Activated naive CD4-positive, alpha-beta T cell treated with Interleukin-2 at 50 U/mL for 16 hours (primary cell): ENCODE results near the gene DERL3.

ENCODE experiments used
- DNase-seq: peaks from one replicate; pipeline ENCODE4 v3.0.0-alpha.2; 2020

DERL3 gene

GRCh38 chr22:23847310-23847920 is 8.6 kb upstream of the DERL3 start:
- DNase-seq = no peak

- no peak for DNase-seq
Measured at GRCh38 chr22:23846081-23846469, 7.3 kb upstream of the DERL3 start.

GRCh38 chr22:23845265-23846080 is 6.7 kb upstream of the DERL3 start:
- DNase-seq = no peak

GRCh38 chr22:23844739-23845202 is 6.0 kb upstream of the DERL3 start:
- no peak for DNase-seq

- DNase-seq = no peak
Measured at GRCh38 chr22:23842599-23842998, 3.8 kb upstream of the DERL3 start.

GRCh38 chr22:23841736-23842445 is 3.1 kb upstream of the DERL3 start:
- no peak for DNase-seq

- DNase-seq = no peak
Measured at GRCh38 chr22:23841292-23841691, 2.5 kb upstream of the DERL3 start.

- no peak for DNase-seq
Measured at GRCh38 chr22:23840026-23840425, 1.2 kb upstream of the DERL3 start.

- peak; percentile 6 for DNase-seq
Measured at GRCh38 chr22:23837911-23838680, 710 bp downstream of the DERL3 start.

GRCh38 chr22:23837496-23837859 is 1.3 kb downstream of the DERL3 start:
- no peak for DNase-seq

GRCh38 chr22:23836692-23837495 is 1.9 kb downstream of the DERL3 start:
- DNase-seq = no peak

GRCh38 chr22:23836281-23836680 is 2.5 kb downstream of the DERL3 start:
- no peak for DNase-seq

- no peak for DNase-seq
Measured at GRCh38 chr22:23835484-23836144, 3.2 kb downstream of the DERL3 start.

GRCh38 chr22:23834793-23835483 is 3.9 kb downstream of the DERL3 start:
- DNase-seq = no peak

GRCh38 chr22:23834406-23834792 is 4.4 kb downstream of the DERL3 start:
- DNase-seq = no peak

GRCh38 chr22:23833911-23834317 is 4.9 kb downstream of the DERL3 start:
- DNase-seq = no peak

- no peak for DNase-seq
Measured at GRCh38 chr22:23833017-23833751, 5.6 kb downstream of the DERL3 start.

- no peak for DNase-seq
Measured at GRCh38 chr22:23832226-23833016, 6.4 kb downstream of the DERL3 start.

GRCh38 chr22:23831781-23832180 is 7.0 kb downstream of the DERL3 start:
- DNase-seq = no peak
